AG08395 (cell line): ENCODE measurements around the gene NRIP1.

ENCODE experiments used
- DNase-seq: peaks from one replicate; pipeline ENCODE4 v3.0.0; 2012; ENCODE audit warnings: mixed read lengths, low spot score

NRIP1 gene

DNA sequence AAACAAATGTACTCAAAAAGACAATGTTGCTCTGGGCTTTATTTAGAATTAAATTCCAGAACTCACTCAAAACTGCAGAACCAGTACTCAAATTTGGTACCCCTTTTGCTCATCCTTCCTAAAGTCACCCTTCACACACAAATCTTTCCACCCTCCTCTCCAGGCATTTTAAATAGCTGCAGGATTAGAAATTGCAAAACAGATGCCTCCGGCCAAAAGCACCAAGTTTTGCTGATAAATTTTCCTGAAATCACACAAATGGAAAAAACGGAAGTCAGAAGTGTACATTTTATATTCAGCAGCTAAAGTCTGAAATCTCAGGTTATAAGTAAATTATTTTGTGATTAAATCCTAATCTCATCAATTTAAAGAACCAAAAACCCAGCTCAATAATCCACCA is 147.0 kb downstream of the NRIP1 start:
- no peak for DNase-seq

DNA sequence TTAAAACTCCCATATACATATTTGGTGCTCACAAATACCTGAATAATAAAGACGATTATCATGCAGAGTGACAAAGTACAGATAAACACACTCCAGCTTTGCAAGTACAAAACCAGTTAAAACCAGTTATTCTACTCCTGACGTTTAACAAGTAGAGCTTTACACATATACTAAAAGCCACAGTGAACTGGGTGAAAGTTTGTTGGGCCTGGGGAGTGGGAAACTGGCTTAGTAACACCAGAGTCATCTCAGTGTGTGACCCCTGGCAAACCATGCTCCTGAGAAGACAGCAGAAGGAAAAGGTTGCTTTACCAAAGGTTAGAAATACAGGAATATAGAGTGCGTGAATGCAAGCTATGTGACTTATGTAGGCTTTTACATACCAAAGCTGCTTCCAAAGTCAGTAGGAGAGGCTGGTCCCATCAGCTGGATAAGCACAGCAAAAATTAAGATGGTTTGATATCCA is 148.1 kb downstream of the NRIP1 start:
- no peak for DNase-seq

DNA sequence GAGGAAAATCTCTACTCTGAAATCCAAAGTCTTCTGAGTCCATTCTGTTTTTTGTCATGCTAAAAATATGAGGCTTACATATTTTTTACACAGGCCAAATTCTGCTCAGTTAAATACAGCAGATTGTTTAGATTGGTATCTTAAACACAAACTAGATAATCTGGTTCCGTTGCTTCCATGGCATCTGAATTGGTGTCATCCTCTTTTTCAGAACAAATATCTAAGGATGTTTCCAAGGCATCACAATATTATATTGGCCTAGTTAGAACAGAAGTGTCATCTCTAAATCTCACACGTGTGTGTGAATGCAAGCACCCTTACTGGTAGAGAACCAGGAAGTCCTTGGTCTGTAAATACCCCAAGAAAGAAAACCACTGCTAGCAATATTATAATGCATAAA is 151.2 kb downstream of the NRIP1 start:
- DNase-seq: no peak

DNA sequence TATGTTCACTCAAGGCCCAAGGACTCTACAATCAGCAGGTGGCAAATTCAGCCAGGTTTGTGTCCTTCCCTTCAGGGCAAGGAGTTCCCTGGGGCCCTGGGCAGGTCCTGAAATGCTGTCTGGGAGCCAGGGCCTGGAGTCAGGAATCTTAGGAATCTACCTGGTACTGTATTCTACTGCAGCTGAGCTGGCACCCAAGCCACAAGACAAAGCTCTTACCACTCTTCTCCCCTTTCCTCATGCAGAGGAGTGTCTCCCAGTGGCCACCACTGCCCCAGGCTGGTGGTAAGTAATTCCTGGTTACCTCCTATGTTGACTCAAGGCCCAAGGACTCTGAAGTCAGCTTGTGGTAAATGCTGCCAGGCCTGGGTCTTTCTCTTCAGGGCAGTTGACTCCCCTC is 153.4 kb downstream of the NRIP1 start:
- DNase-seq: no peak
